Amniotic stem cell (primary cell): ENCODE results near the gene PKNOX2.

Experiments
- DNase-seq: peaks from one replicate; lab custom pipeline; 2025; lab: John Stamatoyannopoulos, UW

PKNOX2 gene

GRCh38 chr11:125358254-125358840 is 193.8 kb downstream of the PKNOX2 start:
- DNase-seq: no peak

GRCh38 chr11:125359130-125359529 is 194.6 kb downstream of the PKNOX2 start:
- DNase-seq: no peak

- no peak for DNase-seq
Observed at GRCh38 chr11:125360066-125360465, 195.5 kb downstream of the PKNOX2 start.

GRCh38 chr11:125364121-125364826 is 199.7 kb downstream of the PKNOX2 start:
- DNase-seq: no peak

- no peak for DNase-seq
Observed at GRCh38 chr11:125365196-125365931, 200.8 kb downstream of the PKNOX2 start.

GRCh38 chr11:125367710-125368109 is 203.2 kb downstream of the PKNOX2 start:
- DNase-seq: no peak

GRCh38 chr11:125368757-125369156 is 204.2 kb downstream of the PKNOX2 start:
- DNase-seq: no peak

GRCh38 chr11:125369808-125370207 is 205.3 kb downstream of the PKNOX2 start:
- no peak for DNase-seq

- DNase-seq: no peak
Observed at GRCh38 chr11:125370561-125371389, 206.2 kb downstream of the PKNOX2 start.

GRCh38 chr11:125371431-125371935 is 206.9 kb downstream of the PKNOX2 start:
- no peak for DNase-seq

- DNase-seq: no peak
Observed at GRCh38 chr11:125372088-125372487, 207.5 kb downstream of the PKNOX2 start.

- DNase-seq: no peak
Observed at GRCh38 chr11:125372911-125373310, 208.4 kb downstream of the PKNOX2 start.

- no peak for DNase-seq
Observed at GRCh38 chr11:125373426-125374391, 209.2 kb downstream of the PKNOX2 start.

- no peak for DNase-seq
Observed at GRCh38 chr11:125374398-125374797, 209.8 kb downstream of the PKNOX2 start.

- no peak for DNase-seq
Observed at GRCh38 chr11:125375146-125375545, 210.6 kb downstream of the PKNOX2 start.

- no peak for DNase-seq
Observed at GRCh38 chr11:125376117-125376516, 211.6 kb downstream of the PKNOX2 start.

GRCh38 chr11:125376856-125377255 is 212.3 kb downstream of the PKNOX2 start:
- DNase-seq: no peak

GRCh38 chr11:125378083-125378482 is 213.5 kb downstream of the PKNOX2 start:
- no peak for DNase-seq

GRCh38 chr11:125378571-125378970 is 214.0 kb downstream of the PKNOX2 start:
- no peak for DNase-seq

GRCh38 chr11:125379565-125379964 is 215.0 kb downstream of the PKNOX2 start:
- DNase-seq: no peak

GRCh38 chr11:125379981-125380380 is 215.4 kb downstream of the PKNOX2 start:
- DNase-seq: no peak
